8988T (cell line): ENCODE data around the gene TMEM223.
"Not testable (repeated sequence)": the region's sequence is repeated elsewhere in the genome, so short reads cannot be mapped to it uniquely, and the experiment has no call there.

Source experiments
- DNase-seq: peaks from one replicate; pipeline ENCODE4 v3.0.0; 2011

The TMEM223 gene

DNA sequence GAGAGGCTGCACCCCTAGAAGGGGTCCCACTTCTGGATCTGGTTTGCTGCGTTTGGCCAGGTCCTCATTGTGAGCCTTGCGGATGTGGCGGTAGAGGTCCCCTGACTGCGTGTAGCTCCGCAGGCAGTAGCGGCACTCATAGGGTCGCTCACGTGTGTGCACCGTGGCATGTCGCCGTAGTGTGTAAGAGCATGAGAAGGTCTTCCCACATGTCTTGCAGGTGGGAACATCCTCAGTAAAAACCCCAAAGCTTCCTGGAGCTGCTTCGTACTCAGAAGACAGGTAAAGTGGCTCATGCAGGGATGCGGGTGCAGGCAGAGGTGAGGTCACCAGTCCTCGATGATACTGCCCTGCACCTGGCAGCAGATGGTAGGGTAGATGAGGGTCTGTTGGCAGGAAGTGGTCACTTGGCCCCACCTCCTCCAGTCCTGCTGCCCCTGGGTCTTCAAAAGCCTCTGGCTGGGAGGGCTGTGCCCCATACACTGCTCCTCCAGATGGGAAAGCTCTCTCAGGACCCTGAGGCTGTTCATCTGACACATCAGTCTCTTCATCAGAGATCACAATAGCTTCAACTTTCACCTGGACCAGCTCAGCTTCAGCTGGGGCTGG, 39.5 kb downstream of the TMEM223 start:
- no peak for DNase-seq

DNA sequence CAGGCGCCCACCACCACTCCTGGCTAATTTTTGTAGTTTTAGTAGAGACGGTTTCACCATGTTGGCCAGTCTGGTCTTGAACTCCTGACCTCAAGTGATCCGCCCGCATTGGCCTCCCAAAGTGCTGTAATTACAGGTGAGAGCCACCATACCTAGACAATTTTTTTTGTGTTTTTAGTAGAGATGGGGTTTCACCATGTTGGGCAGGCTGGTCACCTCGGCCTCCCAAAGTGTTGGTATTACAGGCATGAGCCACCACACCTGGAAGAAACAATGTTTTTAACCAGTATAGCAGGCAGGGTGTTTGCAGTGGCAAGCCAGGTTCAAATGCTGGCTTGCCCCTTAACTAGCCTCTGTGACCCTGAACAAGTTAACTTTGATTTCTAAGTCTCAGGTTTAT, 41.9 kb downstream of the TMEM223 start:
- DNase-seq = not testable (repeated sequence)

DNA sequence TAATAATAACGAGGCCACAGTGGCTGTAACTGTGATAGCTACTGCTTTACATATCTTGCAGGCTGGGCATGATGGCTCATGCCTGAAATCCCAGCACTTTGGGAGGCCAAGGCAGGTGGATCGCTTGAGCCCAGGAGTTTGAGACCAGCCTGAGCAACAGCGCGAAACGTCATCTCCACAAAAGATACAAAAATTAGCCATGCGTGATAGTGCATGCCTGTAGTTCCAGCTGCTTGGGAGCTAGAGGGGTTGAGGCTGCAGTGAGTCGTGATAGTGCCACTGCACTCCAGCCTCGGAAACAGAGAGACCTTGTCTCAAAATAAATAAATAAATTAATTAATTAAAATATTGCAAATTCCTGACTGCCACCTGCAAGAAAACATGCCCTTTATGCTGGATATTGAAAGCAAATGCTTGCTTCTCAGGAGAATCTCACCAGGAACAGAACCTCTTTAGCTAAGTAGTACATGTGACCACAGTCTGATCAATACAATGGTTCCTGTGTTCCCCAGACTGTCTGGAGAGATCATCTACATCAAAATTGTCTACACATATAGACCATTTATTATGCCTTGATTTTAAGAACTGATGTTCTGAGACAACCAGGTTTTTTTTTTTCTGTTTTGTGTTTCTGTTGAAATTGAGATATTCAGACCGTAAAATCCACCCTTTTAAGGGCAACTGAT, 44.2 kb downstream of the TMEM223 start:
- DNase-seq = no peak
